NCI-H1694 (cell line): ENCODE data around the gene RPGR.
A peak's percentile ranks its signal among the peaks of the same experiment; 100 is the strongest.

Experiments
- DNase-seq: peaks from one replicate; lab custom pipeline; 2025; lab: John Stamatoyannopoulos, UW

The RPGR gene, protein sequence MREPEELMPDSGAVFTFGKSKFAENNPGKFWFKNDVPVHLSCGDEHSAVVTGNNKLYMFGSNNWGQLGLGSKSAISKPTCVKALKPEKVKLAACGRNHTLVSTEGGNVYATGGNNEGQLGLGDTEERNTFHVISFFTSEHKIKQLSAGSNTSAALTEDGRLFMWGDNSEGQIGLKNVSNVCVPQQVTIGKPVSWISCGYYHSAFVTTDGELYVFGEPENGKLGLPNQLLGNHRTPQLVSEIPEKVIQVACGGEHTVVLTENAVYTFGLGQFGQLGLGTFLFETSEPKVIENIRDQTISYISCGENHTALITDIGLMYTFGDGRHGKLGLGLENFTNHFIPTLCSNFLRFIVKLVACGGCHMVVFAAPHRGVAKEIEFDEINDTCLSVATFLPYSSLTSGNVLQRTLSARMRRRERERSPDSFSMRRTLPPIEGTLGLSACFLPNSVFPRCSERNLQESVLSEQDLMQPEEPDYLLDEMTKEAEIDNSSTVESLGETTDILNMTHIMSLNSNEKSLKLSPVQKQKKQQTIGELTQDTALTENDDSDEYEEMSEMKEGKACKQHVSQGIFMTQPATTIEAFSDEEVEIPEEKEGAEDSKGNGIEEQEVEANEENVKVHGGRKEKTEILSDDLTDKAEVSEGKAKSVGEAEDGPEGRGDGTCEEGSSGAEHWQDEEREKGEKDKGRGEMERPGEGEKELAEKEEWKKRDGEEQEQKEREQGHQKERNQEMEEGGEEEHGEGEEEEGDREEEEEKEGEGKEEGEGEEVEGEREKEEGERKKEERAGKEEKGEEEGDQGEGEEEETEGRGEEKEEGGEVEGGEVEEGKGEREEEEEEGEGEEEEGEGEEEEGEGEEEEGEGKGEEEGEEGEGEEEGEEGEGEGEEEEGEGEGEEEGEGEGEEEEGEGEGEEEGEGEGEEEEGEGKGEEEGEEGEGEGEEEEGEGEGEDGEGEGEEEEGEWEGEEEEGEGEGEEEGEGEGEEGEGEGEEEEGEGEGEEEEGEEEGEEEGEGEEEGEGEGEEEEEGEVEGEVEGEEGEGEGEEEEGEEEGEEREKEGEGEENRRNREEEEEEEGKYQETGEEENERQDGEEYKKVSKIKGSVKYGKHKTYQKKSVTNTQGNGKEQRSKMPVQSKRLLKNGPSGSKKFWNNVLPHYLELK

DNA sequence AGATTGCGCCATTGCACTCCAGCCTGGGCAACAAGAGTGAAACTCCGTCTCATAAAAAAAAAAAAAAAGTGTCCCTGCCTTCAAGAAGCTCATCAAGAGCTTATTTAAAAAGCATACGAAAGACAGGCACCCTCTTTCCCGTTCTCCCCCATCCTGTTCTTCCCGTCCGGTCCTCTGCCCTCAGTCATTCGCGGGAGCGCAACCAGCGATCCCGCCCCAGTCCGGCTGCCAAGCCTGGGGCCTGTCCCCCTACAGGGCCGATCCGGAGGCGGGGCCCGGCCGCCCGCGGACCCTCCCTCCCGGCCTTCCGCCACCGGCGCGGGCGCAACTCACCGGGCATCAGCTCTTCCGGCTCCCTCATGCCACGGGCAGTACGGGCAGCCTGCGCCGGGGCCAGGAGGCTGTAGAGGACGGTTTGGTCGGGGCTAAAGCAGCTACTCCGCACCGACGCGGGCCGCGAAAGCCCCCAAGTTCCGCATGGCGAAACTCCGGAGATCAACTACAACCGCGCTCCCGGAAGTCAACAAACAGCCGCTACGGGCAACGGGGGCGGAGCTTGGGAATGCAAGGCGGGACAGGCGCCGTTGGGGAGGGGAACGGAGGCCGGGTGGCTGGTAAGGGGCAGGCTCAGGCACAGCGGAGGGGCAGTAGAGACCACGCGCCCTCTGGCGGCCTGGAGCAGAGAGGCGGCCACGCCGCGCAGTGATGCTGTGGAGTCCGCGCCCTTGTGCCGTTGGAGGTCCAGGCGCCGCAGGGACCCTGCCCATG lies at the start of gene RPGR:
Gene RPGR, minus strand, starts transcription at position 503 of the 768 bp plus-strand sequence. Its CDS starts 142 bp downstream, at position 361.
- DNase-seq, result peak; percentile 83

DNA sequence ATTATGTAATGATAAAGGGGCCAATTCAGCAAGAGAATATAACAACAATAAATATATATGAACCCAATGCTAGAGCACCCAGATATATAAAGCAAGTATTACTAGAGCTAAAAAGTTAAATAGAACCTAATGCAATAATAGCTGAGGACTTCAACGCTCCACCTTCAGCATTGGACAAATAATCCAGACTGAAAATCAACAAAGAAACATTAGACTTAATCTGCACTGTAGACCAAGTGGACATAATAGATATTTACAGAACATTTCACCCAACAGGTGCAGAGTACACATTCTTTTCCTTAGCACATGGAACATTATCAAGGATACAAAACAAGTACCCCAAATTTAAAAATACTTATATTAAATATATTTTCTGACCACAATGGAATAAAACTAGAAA lies 49.4 kb upstream of the RPGR start:
- no peak for DNase-seq

DNA sequence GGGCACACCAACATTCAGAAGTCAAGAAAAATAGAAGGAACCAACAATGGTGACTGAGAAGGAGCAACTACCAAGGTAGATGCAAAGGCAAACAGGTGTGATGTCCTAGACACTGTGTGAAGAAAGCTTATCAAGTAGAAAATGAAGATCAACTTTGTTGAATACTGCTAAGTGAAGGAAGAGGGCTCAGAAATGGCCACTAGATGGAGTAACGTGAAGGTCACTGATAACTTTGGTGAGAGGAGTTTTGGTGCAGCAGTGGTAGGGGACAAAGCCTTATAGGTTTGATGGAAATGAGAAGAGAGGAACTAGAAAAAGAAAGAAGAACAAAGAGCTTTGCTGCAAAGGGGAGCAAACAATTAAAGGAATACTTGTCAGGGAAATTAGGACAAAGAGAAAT lies 48.6 kb upstream of the RPGR start:
- no peak for DNase-seq

DNA sequence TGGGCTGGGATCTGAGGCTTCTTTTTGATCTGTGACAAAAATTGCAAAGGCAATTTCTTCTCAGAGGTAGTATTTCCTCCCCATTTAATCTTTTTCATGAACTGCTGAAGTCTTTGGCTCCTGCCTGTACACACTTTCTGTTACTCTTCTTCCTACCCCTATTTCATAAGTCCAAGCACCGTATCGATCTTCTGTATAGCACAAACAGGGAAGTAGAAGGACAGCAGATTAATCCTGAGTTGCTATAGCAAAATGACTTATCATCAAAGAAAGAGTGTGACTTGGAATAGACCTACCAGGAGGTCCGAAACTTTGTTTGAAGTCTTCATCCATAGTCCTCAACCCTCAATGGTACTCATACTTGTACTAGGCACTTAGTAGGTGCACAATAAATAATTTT lies 47.1 kb upstream of the RPGR start:
- DNase-seq, result no peak

DNA sequence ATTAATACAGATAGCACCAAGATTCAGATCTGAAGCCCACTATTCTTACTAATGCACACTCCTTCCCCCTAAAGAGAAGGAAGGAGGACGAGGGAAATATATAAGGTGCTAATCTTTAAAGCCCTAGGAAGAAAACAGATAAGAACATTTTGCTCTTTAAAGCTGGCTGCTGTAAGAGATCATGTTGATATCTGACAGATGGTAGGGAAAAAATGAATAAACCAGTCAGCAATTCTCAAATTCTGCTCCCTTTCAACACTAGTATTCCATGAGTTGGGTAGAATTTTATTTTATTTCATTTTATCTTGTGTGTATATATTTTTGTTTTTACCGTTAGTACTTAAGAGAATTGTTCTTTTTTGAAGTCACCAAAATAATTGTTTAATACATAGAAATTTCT lies 44.3 kb upstream of the RPGR start:
- DNase-seq, result no peak

DNA sequence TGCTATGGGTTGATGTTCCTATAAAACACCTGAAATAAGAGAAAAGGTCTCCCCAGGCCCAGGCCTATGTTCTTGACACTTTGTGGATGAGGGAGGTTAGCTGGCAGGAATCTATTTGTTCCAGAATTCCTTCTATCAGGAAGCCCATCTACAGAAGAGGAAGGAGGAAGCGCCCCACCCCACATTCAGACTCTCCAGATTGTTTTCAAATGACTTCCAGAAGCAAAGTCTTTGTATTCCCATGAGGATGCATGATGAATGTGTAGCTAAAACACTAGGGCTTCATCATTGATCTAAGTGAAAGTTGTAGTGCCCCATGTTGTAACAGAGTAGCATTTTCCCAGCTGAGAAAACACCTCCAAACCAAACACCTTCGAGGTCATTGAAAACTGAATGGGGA lies 41.5 kb upstream of the RPGR start:
- DNase-seq, result no peak

DNA sequence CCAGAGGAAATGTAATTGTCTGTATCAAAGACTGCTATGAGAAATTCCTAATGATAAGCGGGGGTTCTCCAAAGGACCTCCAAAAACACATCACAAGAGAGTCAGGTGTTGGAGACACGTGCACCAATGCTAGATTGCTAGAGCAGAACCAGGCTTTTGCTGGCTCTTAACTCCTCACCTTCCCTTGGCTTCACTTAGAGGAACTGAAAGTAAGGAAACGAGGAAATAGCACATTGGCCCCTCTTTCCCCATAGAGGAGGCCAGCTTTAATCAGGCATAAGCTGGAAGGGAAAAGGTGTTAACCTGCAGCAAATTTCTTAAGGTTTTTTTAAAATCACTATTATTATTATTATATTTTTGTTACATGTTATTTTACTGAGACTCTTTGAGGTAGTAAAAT lies 38.6 kb upstream of the RPGR start:
- DNase-seq, result no peak

DNA sequence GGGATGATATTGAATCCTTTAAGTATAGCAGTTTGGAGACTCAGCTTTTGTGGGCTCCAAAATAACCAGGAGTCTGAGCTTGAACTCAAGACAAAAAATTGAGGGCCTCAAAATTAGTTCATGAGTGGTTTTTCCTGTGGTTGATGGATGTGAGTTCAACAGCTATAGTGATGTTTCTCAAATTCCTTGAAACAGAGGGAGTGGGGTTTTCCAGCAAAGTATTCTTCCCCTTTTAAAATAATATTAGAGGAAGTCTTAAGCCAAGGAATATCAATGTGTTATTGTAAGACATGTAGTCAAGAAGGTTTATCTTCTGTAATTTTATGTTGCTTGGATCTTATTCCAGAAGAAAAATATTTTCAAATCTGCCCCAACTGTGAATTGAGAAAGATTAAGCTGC lies 35.7 kb upstream of the RPGR start:
- DNase-seq, result no peak

DNA sequence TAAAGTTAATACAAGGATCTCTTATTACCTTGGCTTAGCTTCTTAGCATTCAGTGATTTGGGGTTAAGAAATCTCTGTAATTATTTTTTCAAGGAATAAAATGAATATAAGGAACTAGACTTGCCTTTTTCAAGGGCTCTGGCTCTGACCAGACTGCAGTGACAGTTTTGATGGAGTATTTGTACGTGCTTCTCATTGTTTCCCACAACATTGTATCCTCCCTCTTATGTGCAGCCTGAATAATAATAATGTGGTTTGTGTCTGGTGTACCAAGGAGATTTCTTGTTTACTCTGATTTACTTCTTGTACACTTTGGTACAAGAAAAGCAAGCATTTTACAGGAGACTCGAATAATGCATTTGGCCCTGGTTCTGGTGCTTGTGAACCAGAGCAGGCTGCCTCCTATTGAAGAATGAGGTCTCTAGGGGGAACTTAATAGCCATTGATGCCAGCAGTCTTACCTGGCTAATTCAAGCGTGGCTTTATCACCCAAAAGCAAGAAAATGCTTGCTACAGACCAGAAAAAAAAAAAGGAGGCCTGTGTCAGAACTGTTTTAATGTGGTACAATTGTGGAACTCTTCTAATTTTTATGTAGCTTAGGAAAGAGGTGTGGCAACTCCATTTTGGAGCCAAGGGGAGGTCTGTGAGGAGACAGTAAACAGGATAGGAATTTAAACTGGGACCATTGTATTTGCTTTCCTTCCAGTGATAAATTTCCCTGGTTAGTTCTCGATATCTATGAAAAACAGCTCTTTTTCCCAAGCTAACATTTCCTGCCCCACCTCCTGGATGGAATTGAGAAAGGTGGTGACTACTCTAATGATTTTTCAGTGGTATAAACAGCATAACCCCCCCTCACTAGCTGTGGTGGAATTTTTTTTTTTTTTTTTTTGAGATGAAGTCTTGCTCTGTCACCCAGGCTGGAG lies 30.7 kb upstream of the RPGR start:
- no peak for DNase-seq

DNA sequence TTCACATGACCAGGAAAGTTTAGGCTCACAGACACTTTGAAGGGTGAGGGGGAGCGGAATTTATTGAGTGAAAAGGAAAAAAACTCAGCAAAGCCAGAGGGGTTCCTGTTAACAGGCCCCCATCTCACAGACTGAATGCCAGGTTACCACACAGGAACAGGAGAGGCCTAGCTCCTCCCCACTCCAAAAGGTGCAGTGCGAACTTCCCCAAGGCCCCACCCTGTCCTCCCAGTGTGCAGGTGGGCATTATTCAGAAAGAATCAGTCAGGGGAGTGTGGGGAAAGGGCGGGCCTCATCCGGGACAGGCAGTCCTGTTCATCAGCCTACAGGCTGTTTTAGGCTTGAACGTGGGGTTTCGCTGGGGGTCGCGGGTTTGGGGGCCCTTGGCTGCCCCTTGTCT lies 29.1 kb upstream of the RPGR start:
- no peak for DNase-seq

DNA sequence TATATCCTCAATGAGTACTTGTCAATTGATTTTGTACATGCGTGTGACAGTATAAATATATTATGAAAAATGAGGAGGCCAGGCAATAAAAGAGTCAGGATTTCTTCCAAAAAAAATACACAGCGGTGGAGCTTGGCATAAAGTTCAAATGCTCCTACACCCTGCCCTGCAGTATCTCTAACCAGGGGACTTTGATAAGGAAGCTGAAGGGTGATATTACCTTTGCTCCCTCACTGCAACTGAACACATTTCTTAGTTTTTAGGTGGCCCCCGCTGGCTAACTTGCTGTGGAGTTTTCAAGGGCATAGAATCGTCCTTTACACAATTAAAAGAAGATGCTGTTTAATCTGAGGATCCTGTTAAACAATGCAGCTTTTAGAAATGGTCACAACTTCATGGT lies 25.1 kb upstream of the RPGR start, which contains the start of gene OTC:
Gene OTC, plus strand, starts transcription at position 243 of the 400 bp plus-strand sequence. Its CDS starts 93 bp downstream, at position 336.
- no peak for DNase-seq

DNA sequence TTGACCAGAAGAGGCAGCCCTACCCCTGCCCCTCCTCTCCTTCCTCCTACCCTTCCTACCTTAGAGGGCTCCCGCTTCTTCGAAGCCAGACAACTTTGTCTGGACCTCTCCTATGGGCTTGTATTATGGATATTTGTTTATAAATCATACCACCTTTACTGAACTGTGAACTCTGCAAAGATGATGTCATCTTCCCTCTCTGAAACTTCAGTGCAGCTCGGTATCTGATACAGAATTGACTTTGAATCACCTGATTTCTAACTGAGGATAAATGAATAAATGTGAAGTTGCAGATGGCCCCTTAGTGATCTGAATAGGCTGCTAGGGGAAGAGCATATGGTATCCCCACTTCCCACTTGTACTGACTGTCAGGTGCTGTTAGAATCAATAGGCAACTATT lies 24.0 kb upstream of the RPGR start:
- DNase-seq, result no peak

DNA sequence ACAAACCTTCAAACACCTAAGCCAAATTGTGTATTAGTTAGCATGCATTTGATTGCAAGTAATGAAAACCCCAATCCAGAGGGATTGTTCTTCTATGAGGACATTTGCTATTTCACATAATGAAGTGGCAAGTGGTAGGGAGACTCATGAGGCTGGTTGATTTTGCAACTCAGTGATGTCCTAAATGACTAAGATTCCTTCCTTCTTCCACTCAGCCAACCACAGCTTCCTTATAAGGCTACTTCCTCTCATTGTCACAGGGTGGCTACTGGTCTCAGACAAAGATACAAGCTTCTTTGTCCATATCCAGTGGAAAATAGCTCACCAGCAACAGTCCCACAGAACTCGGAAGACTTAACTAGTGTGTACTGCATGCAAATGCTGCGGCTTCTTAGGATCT lies 19.8 kb upstream of the RPGR start:
- DNase-seq, result no peak

DNA sequence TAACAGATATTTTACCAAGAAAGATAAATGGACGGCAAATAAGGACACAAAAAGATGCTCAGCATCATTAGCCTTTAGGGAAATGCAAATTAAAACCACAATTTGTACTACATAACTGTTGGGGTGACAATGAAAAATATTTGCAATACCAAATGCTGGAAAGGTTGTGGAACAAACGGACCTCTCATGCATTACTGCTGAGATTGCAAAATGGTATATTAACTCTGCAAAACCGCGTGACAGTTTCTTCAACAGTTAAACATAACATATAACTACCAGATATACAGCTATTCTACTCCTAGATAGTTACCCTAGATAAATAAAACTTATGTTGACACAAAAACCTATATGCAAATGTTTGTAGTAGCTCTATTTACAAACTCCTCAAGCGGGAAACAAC lies 18.8 kb upstream of the RPGR start:
- DNase-seq, result no peak

DNA sequence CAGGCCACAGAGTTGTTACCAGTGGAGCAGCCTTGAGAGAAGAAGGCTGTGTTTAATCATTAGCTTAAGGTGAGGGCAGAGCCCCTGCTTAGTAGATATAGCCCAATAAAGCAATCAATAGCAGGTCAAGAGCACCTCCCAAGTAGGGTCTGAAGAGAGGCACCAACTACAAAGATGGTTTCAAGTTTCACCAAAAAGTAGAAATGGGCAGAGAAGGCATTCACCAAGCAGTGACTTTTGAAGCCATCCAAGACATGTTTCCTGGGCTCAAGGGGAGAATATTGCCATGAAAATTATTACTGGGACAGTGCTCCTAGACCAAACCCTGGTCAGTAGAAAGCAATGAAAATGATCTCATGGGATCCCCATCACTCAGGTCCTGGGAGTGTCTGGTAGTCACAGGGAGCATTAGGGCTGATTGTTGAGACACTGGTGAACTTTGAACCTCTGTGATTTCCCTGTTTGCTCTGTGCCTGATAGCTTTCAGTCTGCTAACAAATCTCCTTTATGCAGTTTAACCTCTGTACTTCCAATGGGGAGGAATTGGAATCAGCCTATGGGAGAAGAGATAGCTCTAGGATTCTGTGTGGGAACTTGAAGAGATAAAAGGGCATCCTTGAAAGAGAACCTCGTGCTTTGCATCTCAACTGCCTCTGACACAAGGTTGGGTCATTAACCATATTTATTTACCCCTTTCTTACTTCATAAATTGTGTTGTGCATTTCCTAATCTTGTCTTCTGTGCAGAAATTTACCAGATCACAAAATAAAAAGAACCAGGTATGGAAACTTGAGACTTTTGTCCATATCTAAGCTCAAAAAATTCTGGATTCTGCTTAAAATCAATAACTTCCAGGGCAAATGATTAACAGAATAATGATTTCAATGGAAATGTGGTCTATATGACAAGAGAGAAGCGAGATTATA lies 15.8 kb upstream of the RPGR start:
- DNase-seq, result no peak

DNA sequence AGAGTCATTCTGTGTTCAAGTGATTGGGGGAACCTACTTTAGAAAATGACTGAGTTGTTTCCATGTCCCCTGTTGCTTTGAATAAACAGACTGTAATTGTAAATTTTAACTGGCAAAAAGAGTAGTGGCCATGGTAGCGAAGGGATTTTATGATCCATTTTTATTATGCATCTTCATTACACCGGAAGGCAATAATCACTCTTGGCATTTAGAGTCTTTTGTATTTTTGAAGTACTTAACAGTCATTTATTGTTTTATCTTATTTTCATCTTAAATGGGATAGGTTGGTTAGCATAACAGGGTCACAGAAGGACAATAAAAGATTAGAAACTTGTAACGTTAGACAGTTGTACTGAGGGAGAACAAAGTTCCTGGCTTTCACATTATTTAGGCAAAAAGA lies 14.1 kb upstream of the RPGR start:
- no peak for DNase-seq

DNA sequence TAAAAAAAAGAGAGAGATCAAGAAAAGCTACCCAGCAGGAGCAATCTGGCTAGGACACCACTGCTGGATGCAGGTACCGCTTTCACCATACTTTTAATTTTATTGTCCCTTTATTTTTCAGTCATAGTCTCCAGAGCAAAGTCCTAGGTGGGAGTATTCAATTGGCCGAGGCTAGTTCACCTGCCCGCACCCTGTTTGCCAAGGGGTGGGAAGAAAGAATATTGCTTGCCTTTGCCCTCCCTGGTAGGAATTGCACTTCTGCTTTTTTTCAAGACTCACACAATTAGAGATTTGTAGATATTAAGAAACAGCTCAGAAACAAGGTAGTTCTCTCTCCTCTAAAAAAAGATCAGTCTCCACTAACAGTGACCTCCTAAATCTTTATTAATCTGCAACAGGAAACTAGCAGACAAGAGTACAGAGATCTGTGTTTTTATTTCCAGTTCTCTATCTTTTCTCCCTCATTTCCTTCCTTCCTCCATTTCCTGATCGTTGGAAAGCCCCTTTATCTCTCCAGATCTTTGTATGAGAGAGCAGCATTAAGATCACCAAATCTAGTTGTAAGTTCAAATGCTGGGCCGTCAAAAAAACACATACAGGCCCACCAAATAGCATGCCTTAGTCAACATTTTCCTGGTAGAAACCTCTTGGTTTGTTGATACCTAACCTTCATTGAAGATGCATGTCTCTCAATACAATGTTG lies 9.4 kb upstream of the RPGR start:
- no peak for DNase-seq

DNA sequence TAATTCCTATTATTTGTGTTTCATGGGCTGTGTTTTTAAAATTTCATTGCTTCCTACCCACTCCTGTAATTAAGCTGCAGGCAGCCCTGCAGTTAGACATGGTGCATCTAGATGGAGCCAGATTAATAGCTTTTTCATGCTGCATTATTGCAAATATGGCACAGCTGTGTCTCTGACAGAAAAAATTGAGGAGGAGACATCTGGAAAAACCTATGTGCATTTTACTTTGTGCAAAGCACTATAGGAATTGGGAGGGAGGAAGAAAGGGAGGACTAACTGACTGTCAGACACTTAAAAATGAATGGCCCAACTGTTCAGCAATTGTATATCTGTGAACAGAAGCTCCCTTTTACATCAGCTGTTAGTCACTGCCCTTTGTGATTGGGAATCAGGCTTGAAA lies 8.1 kb upstream of the RPGR start:
- DNase-seq, result peak; percentile 16

DNA sequence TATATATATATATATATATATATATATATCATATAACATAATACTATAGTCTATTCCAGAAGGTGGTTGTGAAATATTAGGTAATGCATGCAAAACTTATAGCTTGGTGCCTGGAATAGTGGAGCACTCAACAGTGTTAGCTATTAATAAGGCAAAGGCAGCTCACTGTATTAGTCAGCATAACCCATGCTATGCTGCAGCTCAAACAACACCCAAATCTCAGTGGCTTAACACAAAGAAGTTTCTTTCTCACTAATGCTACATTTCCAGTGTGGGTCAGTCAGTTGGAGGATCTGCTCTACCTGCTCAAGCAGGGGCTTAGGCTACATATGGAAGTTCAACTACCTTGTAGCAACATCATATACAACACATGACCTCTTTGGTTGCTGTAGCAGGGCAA lies 5.2 kb upstream of the RPGR start:
- no peak for DNase-seq
